Brain microvascular endothelial cell (primary cell): Measurements from ENCODE around the gene AMBRA1.

Source experiments
- DNase-seq: peaks from one replicate; pipeline ENCODE4 v3.0.0-alpha.2; 2020
- H3K27ac ChIP-seq: fragments of 250-450 bp; sonication (Bioruptor Pico); 2 replicates; pipeline ENCODE4 v1.5.1; 2020; ENCODE audit warnings: mild to moderate bottlenecking, moderate library complexity
- H3K27me3 ChIP-seq: fragments of 250-450 bp; sonication (Bioruptor Pico); replicated peaks from 2 replicates; pipeline ENCODE4 v1.5.1; 2020; ENCODE audit warnings: mild to moderate bottlenecking
- H3K36me3 ChIP-seq: fragments of 250-450 bp; sonication (Bioruptor Pico); replicated peaks from 2 replicates; pipeline ENCODE4 v1.5.1; 2020; ENCODE audit warnings: mild to moderate bottlenecking
- H3K4me3 ChIP-seq: 2 replicates; pipeline ENCODE4 v1.5.1; 2011; ENCODE audit warnings: low read depth, mild to moderate bottlenecking, control low read depth, low read length, moderate library complexity
- CTCF ChIP-seq: IDR thresholded peaks from 2 replicates; pipeline ENCODE4 v1.5.1; 2011; ENCODE audit warnings: low read depth, mild to moderate bottlenecking, moderate library complexity, low read length, control low read depth, inconsistent platforms; ENCODE audit errors: missing control alignments
- in situ Hi-C: cut with HindIII; loops from 2 replicates; pipeline ENCODE4 v1.10.0; 2017; ENCODE audit warnings: low sequenced_read_pairs, low pct_ligation_motif_present

The AMBRA1 gene

GRCh38 chr11:46560300-46560991, 33.4 kb downstream of the AMBRA1 start:
- no peak for DNase-seq
- H3K4me3 ChIP-seq, result no peak overlapping the region
- H3K36me3 ChIP-seq, result no peaks in the 10 kb centered on the region
- in situ Hi-C loops, result no loop called here
- H3K27me3 ChIP-seq, result no peaks in the 10 kb centered on the region
- no peak overlapping the region for H3K27ac ChIP-seq
- TF ChIP-seq CTCF, result no peak

- Histone ChIP-seq H3K27ac (no peak overlapping the region), H3K4me3 (no peak overlapping the region)
- in situ Hi-C loops, result no loop called here
Observed at GRCh38 chr11:46559815-46560214, 34.0 kb downstream of the AMBRA1 start.

GRCh38 chr11:46557684-46558151, 36.1 kb downstream of the AMBRA1 start:
- in situ Hi-C loops, result no loop called here
- Histone ChIP-seq H3K4me3 (no peak overlapping the region), H3K27ac (peak overlapping the region; percentile 11), H3K36me3 (no peaks in the 10 kb centered on the region), H3K27me3 (no peaks in the 10 kb centered on the region)
- peak; percentile 67 for DNase-seq
- TF ChIP-seq CTCF, result no peak

More at GRCh38 chr11:46559815-46560214, 34.0 kb downstream of the AMBRA1 start:
- H3K36me3 ChIP-seq, result no peaks in the 10 kb centered on the region
- no peak for TF ChIP-seq CTCF
- DNase-seq, result no peak
- no peaks in the 10 kb centered on the region for H3K27me3 ChIP-seq

GRCh38 chr11:46555267-46556054, 38.4 kb downstream of the AMBRA1 start:
- Histone ChIP-seq H3K27ac (peak overlapping the region; percentile 84), H3K4me3 (no peak overlapping the region), H3K36me3 (no peaks in the 10 kb centered on the region), H3K27me3 (no peaks in the 10 kb centered on the region)
- no peak for TF ChIP-seq CTCF
- in situ Hi-C loops, result no loop called here
- peak; percentile 69 for DNase-seq

- Histone ChIP-seq H3K27me3 (no peaks in the 10 kb centered on the region), H3K27ac (peak overlapping the region; percentile 84), H3K4me3 (no peak overlapping the region), H3K36me3 (no peaks in the 10 kb centered on the region)
- no peak for TF ChIP-seq CTCF
- in situ Hi-C loops, result no loop called here
- DNase-seq, result peak; percentile 55
Observed at GRCh38 chr11:46554213-46555147, 39.3 kb downstream of the AMBRA1 start.
